HUDEP-2 (cell line): ENCODE data around the gene SCFD2.

Source experiments
- DNase-seq, 76 experiments: peaks; one replicate each; lab custom pipeline; 2025; ENCODE audit not compliant: unreplicated experiment in 76 of 76; lab: John Stamatoyannopoulos, UW

Gene SCFD2

GRCh38 chr4:52911684-52912294 lies 454.1 kb downstream of the SCFD2 start:
- DNase-seq, result peak in 69 of 76 experiments; percentile 1 to 79 (median 47)

- no peak for DNase-seq
Observed at GRCh38 chr4:52910115-52910514, 455.7 kb downstream of the SCFD2 start.

GRCh38 chr4:52907510-52907909 lies 458.4 kb downstream of the SCFD2 start:
- no peak for DNase-seq

GRCh38 chr4:52904421-52904820 lies 461.4 kb downstream of the SCFD2 start:
- no peak for DNase-seq

GRCh38 chr4:52903273-52903672 lies 462.6 kb downstream of the SCFD2 start:
- no peak for DNase-seq

GRCh38 chr4:52894443-52894842 lies 471.4 kb downstream of the SCFD2 start:
- DNase-seq, result no peak

- DNase-seq, result no peak
Observed at GRCh38 chr4:52892880-52893279, 473.0 kb downstream of the SCFD2 start.

- DNase-seq, result no peak
Observed at GRCh38 chr4:52891743-52892142, 474.1 kb downstream of the SCFD2 start.

- no peak for DNase-seq
Observed at GRCh38 chr4:52890521-52890791, 475.4 kb downstream of the SCFD2 start.

GRCh38 chr4:52889778-52890520 lies 475.9 kb downstream of the SCFD2 start:
- DNase-seq, result no peak

- DNase-seq, result no peak
Observed at GRCh38 chr4:52889354-52889753, 476.5 kb downstream of the SCFD2 start.

GRCh38 chr4:52884994-52885393 lies 480.9 kb downstream of the SCFD2 start:
- DNase-seq, result no peak

GRCh38 chr4:52883707-52884669 lies 481.9 kb downstream of the SCFD2 start:
- no peak for DNase-seq

- DNase-seq, result no peak
Observed at GRCh38 chr4:52883183-52883621, 482.7 kb downstream of the SCFD2 start.

GRCh38 chr4:52880994-52881393 lies 484.9 kb downstream of the SCFD2 start:
- DNase-seq, result no peak

- DNase-seq, result no peak
Observed at GRCh38 chr4:52879471-52879870, 486.4 kb downstream of the SCFD2 start.

GRCh38 chr4:52877694-52878093 lies 488.2 kb downstream of the SCFD2 start:
- no peak for DNase-seq

GRCh38 chr4:52877036-52877435 lies 488.8 kb downstream of the SCFD2 start:
- DNase-seq, result no peak

- DNase-seq, result no peak
Observed at GRCh38 chr4:52876069-52876468, 489.8 kb downstream of the SCFD2 start.

GRCh38 chr4:52874948-52875347 lies 490.9 kb downstream of the SCFD2 start:
- no peak for DNase-seq

GRCh38 chr4:52873861-52874343 lies 492.0 kb downstream of the SCFD2 start:
- DNase-seq, result no peak
